ENCODE results near the gene VWA7. TPM values are rescaled to one million over a fixed set of nuclear protein-coding genes. Genes with fewer than 3 reads are reported as not detected.
"Not testable (repeated sequence)": the region's sequence is repeated elsewhere in the genome, so short reads cannot be mapped to it uniquely, and the experiment has no call there.

Gene VWA7
- total RNA-seq, 1 donor from 2014 or later, result 0.94 TPM

GRCh38 chr6:31806470-31807272 lies 29.5 kb upstream of the VWA7 start, which contains the start of gene LSM2:
TSS of gene LSM2 (minus strand) at chr6:31806966. CDS start at chr6:31806757, 209 bp downstream.
- intact Hi-C loops (cut with DNase I), result no loop called here
- peak; percentile 98 for ATAC-seq
- DNase-seq (ENCODE audit: low spot score), result peak; percentile 98

- peak; percentile 2 for ATAC-seq
- DNase-seq (ENCODE audit: low spot score), result peak; percentile 32
- intact Hi-C loops (cut with DNase I), result no loop called here
These were observed 28.9 kb upstream of the VWA7 start for GRCh38 chr6:31805939-31806469.

- ATAC-seq; DNase-seq (ENCODE audit: low spot score); intact Hi-C loops (cut with DNase I): not testable (repeated sequence)
These were observed 24.2 kb upstream of the VWA7 start for GRCh38 chr6:31801031-31801927.

- DNase-seq (ENCODE audit: low spot score) (no peak), ATAC-seq (no peak)
- intact Hi-C loops (cut with DNase I), result no loop called here
These were observed 22.7 kb upstream of the VWA7 start for GRCh38 chr6:31799781-31800180.

- ATAC-seq (no peak), DNase-seq (ENCODE audit: low spot score) (no peak)
- intact Hi-C loops (cut with DNase I), result no loop called here
These were observed 20.5 kb upstream of the VWA7 start for GRCh38 chr6:31797588-31797987.

GRCh38 chr6:31796993-31797385 lies 19.9 kb upstream of the VWA7 start:
- DNase-seq (ENCODE audit: low spot score) (no peak), ATAC-seq (no peak)
- intact Hi-C loops (cut with DNase I), result no loop called here

- intact Hi-C loops (cut with DNase I), result no loop called here
- DNase-seq (ENCODE audit: low spot score) (peak; percentile 94), ATAC-seq (peak; percentile 93)
These were observed 18.6 kb upstream of the VWA7 start, which contains the start of gene VARS1 for GRCh38 chr6:31795616-31796298. TSS of gene VARS1 (minus strand) at chr6:31795752. CDS start at chr6:31795217, 535 bp downstream.

- intact Hi-C loops (cut with DNase I), result no loop called here
- ATAC-seq, result peak; percentile 8
- no peak for DNase-seq (ENCODE audit: low spot score)
These were observed 17.9 kb upstream of the VWA7 start for GRCh38 chr6:31794866-31795615.

- no peak for ATAC-seq
- intact Hi-C loops (cut with DNase I), result no loop called here
- DNase-seq (ENCODE audit: low spot score), result no peak
These were observed 17.3 kb upstream of the VWA7 start for GRCh38 chr6:31794294-31794865.

GRCh38 chr6:31793927-31794245 lies 16.8 kb upstream of the VWA7 start:
- intact Hi-C loops (cut with DNase I); DNase-seq (ENCODE audit: low spot score); ATAC-seq: not testable (repeated sequence)

- no peak for DNase-seq (ENCODE audit: low spot score)
- ATAC-seq, result no peak
- intact Hi-C loops (cut with DNase I), result no loop called here
These were observed 15.6 kb upstream of the VWA7 start for GRCh38 chr6:31792761-31793171.

GRCh38 chr6:31792090-31792374 lies 14.9 kb upstream of the VWA7 start:
- DNase-seq (ENCODE audit: low spot score) (no peak), ATAC-seq (no peak)
- intact Hi-C loops (cut with DNase I), result no loop called here

GRCh38 chr6:31791324-31792089 lies 14.4 kb upstream of the VWA7 start:
- intact Hi-C loops (cut with DNase I), result no loop called here
- ATAC-seq (no peak), DNase-seq (ENCODE audit: low spot score) (no peak)

- intact Hi-C loops (cut with DNase I), result no loop called here
These were observed 8.3 kb upstream of the VWA7 start for GRCh38 chr6:31785475-31785874.

GRCh38 chr6:31784098-31784925 lies 7.2 kb upstream of the VWA7 start:
- ATAC-seq (no peak), DNase-seq (ENCODE audit: low spot score) (no peak)
- intact Hi-C loops (cut with DNase I), result no loop called here

More at GRCh38 chr6:31785475-31785874, 8.3 kb upstream of the VWA7 start:
- ATAC-seq (no peak), DNase-seq (ENCODE audit: low spot score) (no peak)

GRCh38 chr6:31782126-31782855 lies 5.2 kb upstream of the VWA7 start:
- DNase-seq (ENCODE audit: low spot score) (no peak), ATAC-seq (no peak)
- intact Hi-C loops (cut with DNase I), result no loop called here
